Right lobe of liver (tissue), 6 donors: ENCODE measurements around the gene HMGCS2. TPM values are rescaled to one million over a fixed set of nuclear protein-coding genes. Genes with fewer than 3 reads are reported as not detected.

Source experiments
- ATAC-seq, 4 donors: fragments of 200-7000 bp; cut with Tn5 transposase; one replicate each; pipeline ENCODE4 v1.9.1; 2020; ENCODE audit warnings: mild to moderate bottlenecking in 4 of 4, moderate library complexity in 4 of 4
- DNase-seq, 3 donors: peaks; one replicate each; pipeline ENCODE4 v3.0.0-alpha.2; 2020
- H3K27ac ChIP-seq, 3 donors: fragments of 200-600 bp; one replicate each; pipeline ENCODE4 v1.8.0; 2022
- H3K27me3 ChIP-seq, 2 donors: fragments of 200-600 bp; one replicate each; pipeline ENCODE4 v1.8.0; 2022
- H3K36me3 ChIP-seq, 4 donors: fragments of 200-600 bp; sonication (generic) in 1 of 4; one replicate each; pipeline versions ENCODE4 v1.5.1 to v1.8.0; 2017 to 2022; ENCODE audit warnings: control low read depth in 1 of 4
- H3K4me1 ChIP-seq, 4 donors: fragments of 200-600 bp; sonication (generic) in 1 of 4; one replicate each; pipeline versions ENCODE4 v1.5.1 to v1.8.0; 2017 to 2022; ENCODE audit warnings: control low read depth in 1 of 4
- H3K4me3 ChIP-seq, 3 donors: fragments of 200-600 bp; one replicate each; pipeline ENCODE4 v1.8.0; 2022
- H3K9me3 ChIP-seq, 4 donors: fragments of 200-600 bp; sonication (generic) in 1 of 4; one replicate each; pipeline versions ENCODE4 v1.5.1 to v1.8.0; 2017 to 2022; ENCODE audit warnings: control low read depth in 1 of 4
- CTCF ChIP-seq, 4 donors: fragments of 200-600 bp in 3 of 4; fragments of 450-650 bp in 1 of 4; IDR thresholded peaks; one replicate each; pipeline versions ENCODE4 v1.5.1 to v1.8.0; 2016 to 2022; ENCODE audit warnings: antibody characterized with exemption in 4 of 4, mild to moderate bottlenecking in 2 of 4
- POLR2A ChIP-seq: fragments of 450-650 bp; IDR thresholded peaks from one replicate; pipeline ENCODE4 v1.6.1; 2017; ENCODE audit warnings: antibody characterized with exemption, mild to moderate bottlenecking
- WGBS: methylation state at CpG from one replicate; pipeline ENCODE4 v1.1.6; 2018; ENCODE audit warnings: low coverage, low lambda C conversion rate; ENCODE audit not compliant: insufficient coverage; ENCODE audit errors: missing lambda C conversion rate; 5-methylcytosine and 5-hydroxymethylcytosine counted together
- intact Hi-C, 2 donors: fragments of 100-400 bp; cut with DNase I; formaldehyde crosslinking; loops; one replicate each; pipeline versions ENCODE4 v1.11.2 to v1.14.1; 2022
- total RNA-seq, 6 experiments: library from RNA; depleted of rRNA in 2 of 6; stranded (reverse); fragments of >200 nt in 2 of 6; fragmentation: NEBNext Ultra II Directional in 3 of 6; extraction: Animal tissue kit (Norgen Biotek cat#: 25700) in 3 of 6; gene quantifications; one replicate each; pipeline versions ENCODE4 v1.1.0 to v1.2.4, GENCODE V29; 2016 to 2023
- donor health status: DM: no; HTN: yes; CAD: no.
- donor health status: DM: no; HTN: no; CAD: no.
- donor health status: DM: no; HTN: no; CAD: no.
- donor health status: DM: no; HTN: yes; CAD: no.
- donor health status: DM: no; HTN: yes; CAD: no.

The HMGCS2 gene
- total RNA-seq, 6 experiments from 2014 or later = 390 to 938 (median 855) TPM

- no peak overlapping the region for H3K4me3 ChIP-seq
- intact Hi-C loops = no loop called here
- WGBS = 48% methylated on average over 3 of the region's 16 CpGs
- ATAC-seq (peak in 3 of 4 donors; percentile 11 to 24 (median 18)), DNase-seq (no peak)
- no peak overlapping the region for H3K27ac ChIP-seq
- TF ChIP-seq CTCF (IDR thresholded peaks at IDR 0.05) (no peak), POLR2A (no peak)
- peaks cover 0 to 4% (median 0%) of the 10 kb centered on the region in 4 donors for H3K4me1 ChIP-seq
- no peaks in the 10 kb centered on the region for H3K9me3 ChIP-seq
- peaks cover 0 to 20% (median 4%) of the 10 kb centered on the region in 4 donors for H3K36me3 ChIP-seq
- H3K27me3 ChIP-seq = no peaks in the 10 kb centered on the region
Observed at GRCh38 chr1:119737040-119737682, 31.5 kb downstream of the HMGCS2 start.

GRCh38 chr1:119736649-119737039 is 32.1 kb downstream of the HMGCS2 start:
- H3K9me3 ChIP-seq = no peaks in the 10 kb centered on the region
- DNase-seq (no peak), ATAC-seq (no peak)
- intact Hi-C loops = no loop called here
- no CpG with 5 or more reads among the region's 2 CpGs for WGBS
- H3K27ac ChIP-seq = no peak overlapping the region
- TF ChIP-seq POLR2A = no peak
- TF ChIP-seq CTCF (IDR thresholded peaks at IDR 0.05) = no peak
- H3K36me3 ChIP-seq = peaks cover 0 to 20% (median 4%) of the 10 kb centered on the region in 4 donors
- peaks cover 0 to 2% (median 0%) of the 10 kb centered on the region in 4 donors for H3K4me1 ChIP-seq
- H3K4me3 ChIP-seq = no peak overlapping the region
- no peaks in the 10 kb centered on the region for H3K27me3 ChIP-seq

GRCh38 chr1:119735217-119735616 is 33.5 kb downstream of the HMGCS2 start:
- intact Hi-C loops = no loop called here
- Histone ChIP-seq H3K27ac (no peak overlapping the region), H3K36me3 (peaks cover 0 to 20% (median 4%) of the 10 kb centered on the region in 4 donors)

GRCh38 chr1:119733754-119734153 is 35.0 kb downstream of the HMGCS2 start:
- intact Hi-C loops = no loop called here
- DNase-seq (no peak), ATAC-seq (no peak)
- 100% methylated on average over 2 of the region's 3 CpGs for whole genome bisulfite sequencing
- H3K27me3 ChIP-seq = no peaks in the 10 kb centered on the region
- no peak overlapping the region for H3K27ac ChIP-seq
- H3K9me3 ChIP-seq = no peaks in the 10 kb centered on the region
- TF ChIP-seq POLR2A (no peak), CTCF (IDR thresholded peaks at IDR 0.05) (no peak)
- peaks cover 0 to 30% (median 11%) of the 10 kb centered on the region in 4 donors for H3K4me1 ChIP-seq
- peaks cover 0 to 19% (median 4%) of the 10 kb centered on the region in 4 donors for H3K36me3 ChIP-seq
- H3K4me3 ChIP-seq = no peak overlapping the region

More at GRCh38 chr1:119735217-119735616, 33.5 kb downstream of the HMGCS2 start:
- H3K4me1 ChIP-seq = peaks cover 0 to 16% (median 6%) of the 10 kb centered on the region in 4 donors
- TF ChIP-seq POLR2A (no peak), CTCF (IDR thresholded peaks at IDR 0.05) (no peak)
- 71% methylated on average over 5 of the region's 14 CpGs for WGBS
- H3K9me3 ChIP-seq = no peaks in the 10 kb centered on the region
- DNase-seq (no peak), ATAC-seq (peak in 3 of 4 donors; percentile 11 to 50 (median 39))
- H3K4me3 ChIP-seq = no peak overlapping the region
- H3K27me3 ChIP-seq = no peaks in the 10 kb centered on the region
